Measurements from ENCODE around the gene NCK2. TPM values are rescaled to one million over a fixed set of nuclear protein-coding genes. Genes with fewer than 3 reads are reported as not detected.

NCK2 gene
- polyA plus RNA-seq, 4 donors, result 59.6 to 124 (median 84.3) TPM

GRCh38 chr2:105856581-105856980, 111.9 kb downstream of the NCK2 start:
- Histone ChIP-seq H3K27me3 (ENCODE audit: control insufficient read depth in 3 of 3, insufficient read depth in 3 of 3, low read length in 3 of 3) (no peaks in the 10 kb centered on the region), H3K4me3 (ENCODE audit: low read depth in 1 of 3, low read length in 3 of 3) (no peak overlapping the region), H3K36me3 (ENCODE audit: control insufficient read depth in 3 of 3, insufficient read depth in 2 of 3, low read depth in 1 of 3, low read length in 3 of 3) (peaks cover 2 to 35% (median 4%) of the 10 kb centered on the region in 3 donors), H3K4me1 (ENCODE audit: control insufficient read depth in 3 of 3, insufficient read depth in 2 of 3, low read depth in 1 of 3, low read length in 2 of 3) (peaks cover 2 to 10% (median 2%) of the 10 kb centered on the region in 3 donors), H3K9me3 (ENCODE audit: control insufficient read depth in 2 of 2, insufficient read depth in 1 of 2, low read depth in 1 of 2, low read length in 1 of 2) (no peaks in the 10 kb centered on the region), H3K27ac (ENCODE audit: low read depth in 1 of 3, low read length in 2 of 3) (no peak overlapping the region)
- 67 to 78% (median 72%) methylated on average over 3 of the region's 3 CpGs for WGBS, 3 donors
- FAIRE-seq, result no peak
- no peak for DNase-seq

- H3K4me3 ChIP-seq (ENCODE audit: low read depth in 1 of 3, low read length in 3 of 3), result no peak overlapping the region
- FAIRE-seq, result no peak
- DNase-seq, result no peak
- peaks cover 2 to 10% (median 2%) of the 10 kb centered on the region in 3 donors for H3K4me1 ChIP-seq (ENCODE audit: control insufficient read depth in 3 of 3, insufficient read depth in 2 of 3, low read depth in 1 of 3, low read length in 2 of 3)
- peaks cover 2 to 40% (median 4%) of the 10 kb centered on the region in 3 donors for H3K36me3 ChIP-seq (ENCODE audit: control insufficient read depth in 3 of 3, insufficient read depth in 2 of 3, low read depth in 1 of 3, low read length in 3 of 3)
- no peaks in the 10 kb centered on the region for H3K9me3 ChIP-seq (ENCODE audit: control insufficient read depth in 2 of 2, insufficient read depth in 1 of 2, low read depth in 1 of 2, low read length in 1 of 2)
- H3K27me3 ChIP-seq (ENCODE audit: control insufficient read depth in 3 of 3, insufficient read depth in 3 of 3, low read length in 3 of 3), result no peaks in the 10 kb centered on the region
- 73 to 91% (median 88%) methylated on average over 17 of the region's 17 CpGs for WGBS, 3 donors
- peak overlapping the region in 1 of 3 donors; percentile 36 for H3K27ac ChIP-seq (ENCODE audit: low read depth in 1 of 3, low read length in 2 of 3)
Observed at GRCh38 chr2:105857076-105857740, 112.5 kb downstream of the NCK2 start.

- FAIRE-seq (no peak), DNase-seq (no peak)
- Histone ChIP-seq H3K9me3 (ENCODE audit: control insufficient read depth in 2 of 2, insufficient read depth in 1 of 2, low read depth in 1 of 2, low read length in 1 of 2) (no peaks in the 10 kb centered on the region), H3K4me3 (ENCODE audit: low read depth in 1 of 3, low read length in 3 of 3) (no peak overlapping the region), H3K4me1 (ENCODE audit: control insufficient read depth in 3 of 3, insufficient read depth in 2 of 3, low read depth in 1 of 3, low read length in 2 of 3) (peaks cover 2 to 8% (median 2%) of the 10 kb centered on the region in 3 donors), H3K27ac (ENCODE audit: low read depth in 1 of 3, low read length in 2 of 3) (no peak overlapping the region), H3K36me3 (ENCODE audit: control insufficient read depth in 3 of 3, insufficient read depth in 2 of 3, low read depth in 1 of 3, low read length in 3 of 3) (peaks cover 2 to 48% (median 4%) of the 10 kb centered on the region in 3 donors), H3K27me3 (ENCODE audit: control insufficient read depth in 3 of 3, insufficient read depth in 3 of 3, low read length in 3 of 3) (no peaks in the 10 kb centered on the region)
- 37 to 62% (median 41%) methylated on average over 8 of the region's 8 CpGs for WGBS, 3 donors
Observed at GRCh38 chr2:105858868-105859693, 114.4 kb downstream of the NCK2 start.

GRCh38 chr2:105859694-105859951, 114.9 kb downstream of the NCK2 start:
- peaks cover 2 to 8% (median 2%) of the 10 kb centered on the region in 3 donors for H3K4me1 ChIP-seq (ENCODE audit: control insufficient read depth in 3 of 3, insufficient read depth in 2 of 3, low read depth in 1 of 3, low read length in 2 of 3)
- no peaks in the 10 kb centered on the region for H3K27me3 ChIP-seq (ENCODE audit: control insufficient read depth in 3 of 3, insufficient read depth in 3 of 3, low read length in 3 of 3)
- no peaks in the 10 kb centered on the region for H3K9me3 ChIP-seq (ENCODE audit: control insufficient read depth in 2 of 2, insufficient read depth in 1 of 2, low read depth in 1 of 2, low read length in 1 of 2)
- DNase-seq (no peak), FAIRE-seq (no peak)
- 82 to 90% (median 82%) methylated on average over 2 of the region's 2 CpGs for WGBS, 3 donors
- peaks cover 2 to 52% (median 4%) of the 10 kb centered on the region in 3 donors for H3K36me3 ChIP-seq (ENCODE audit: control insufficient read depth in 3 of 3, insufficient read depth in 2 of 3, low read depth in 1 of 3, low read length in 3 of 3)
- H3K4me3 ChIP-seq (ENCODE audit: low read depth in 1 of 3, low read length in 3 of 3), result no peak overlapping the region
- no peak overlapping the region for H3K27ac ChIP-seq (ENCODE audit: low read depth in 1 of 3, low read length in 2 of 3)

- 88 to 95% (median 95%) methylated on average over 10 of the region's 10 CpGs for WGBS, 3 donors
Observed at GRCh38 chr2:105860567-105860966, 115.9 kb downstream of the NCK2 start.

GRCh38 chr2:105861200-105861599, 116.5 kb downstream of the NCK2 start:
- FAIRE-seq (no peak), DNase-seq (no peak)
- Histone ChIP-seq H3K27ac (ENCODE audit: low read depth in 1 of 3, low read length in 2 of 3) (no peak overlapping the region), H3K27me3 (ENCODE audit: control insufficient read depth in 3 of 3, insufficient read depth in 3 of 3, low read length in 3 of 3) (no peaks in the 10 kb centered on the region), H3K4me3 (ENCODE audit: low read depth in 1 of 3, low read length in 3 of 3) (no peak overlapping the region), H3K4me1 (ENCODE audit: control insufficient read depth in 3 of 3, insufficient read depth in 2 of 3, low read depth in 1 of 3, low read length in 2 of 3) (peaks cover 2 to 8% (median 2%) of the 10 kb centered on the region in 3 donors), H3K36me3 (ENCODE audit: control insufficient read depth in 3 of 3, insufficient read depth in 2 of 3, low read depth in 1 of 3, low read length in 3 of 3) (peaks cover 0 to 52% (median 2%) of the 10 kb centered on the region in 3 donors), H3K9me3 (ENCODE audit: control insufficient read depth in 2 of 2, insufficient read depth in 1 of 2, low read depth in 1 of 2, low read length in 1 of 2) (no peaks in the 10 kb centered on the region)
- WGBS, 3 donors, result 60 to 81% (median 77%) methylated on average over 5 to 7 of the region's 7 CpGs

More at GRCh38 chr2:105860567-105860966, 115.9 kb downstream of the NCK2 start:
- H3K27me3 ChIP-seq (ENCODE audit: control insufficient read depth in 3 of 3, insufficient read depth in 3 of 3, low read length in 3 of 3), result no peaks in the 10 kb centered on the region
- H3K27ac ChIP-seq (ENCODE audit: low read depth in 1 of 3, low read length in 2 of 3), result no peak overlapping the region
- no peaks in the 10 kb centered on the region for H3K9me3 ChIP-seq (ENCODE audit: control insufficient read depth in 2 of 2, insufficient read depth in 1 of 2, low read depth in 1 of 2, low read length in 1 of 2)
- no peak for FAIRE-seq
- peaks cover 2 to 8% (median 2%) of the 10 kb centered on the region in 3 donors for H3K4me1 ChIP-seq (ENCODE audit: control insufficient read depth in 3 of 3, insufficient read depth in 2 of 3, low read depth in 1 of 3, low read length in 2 of 3)
- no peak for DNase-seq
- peaks cover 0 to 53% (median 2%) of the 10 kb centered on the region in 3 donors for H3K36me3 ChIP-seq (ENCODE audit: control insufficient read depth in 3 of 3, insufficient read depth in 2 of 3, low read depth in 1 of 3, low read length in 3 of 3)
- no peak overlapping the region for H3K4me3 ChIP-seq (ENCODE audit: low read depth in 1 of 3, low read length in 3 of 3)

GRCh38 chr2:105862843-105863242, 118.1 kb downstream of the NCK2 start:
- H3K9me3 ChIP-seq (ENCODE audit: control insufficient read depth in 2 of 2, insufficient read depth in 1 of 2, low read depth in 1 of 2, low read length in 1 of 2), result no peaks in the 10 kb centered on the region
- DNase-seq, result no peak
- H3K4me1 ChIP-seq (ENCODE audit: control insufficient read depth in 3 of 3, insufficient read depth in 2 of 3, low read depth in 1 of 3, low read length in 2 of 3), result peaks cover 0 to 11% (median 2%) of the 10 kb centered on the region in 3 donors
- peaks cover 0 to 47% (median 0%) of the 10 kb centered on the region in 3 donors for H3K36me3 ChIP-seq (ENCODE audit: control insufficient read depth in 3 of 3, insufficient read depth in 2 of 3, low read depth in 1 of 3, low read length in 3 of 3)
- 73 to 83% (median 82%) methylated on average over 5 of the region's 5 CpGs for WGBS, 3 donors
- no peak overlapping the region for H3K4me3 ChIP-seq (ENCODE audit: low read depth in 1 of 3, low read length in 3 of 3)
- FAIRE-seq, result no peak
- H3K27me3 ChIP-seq (ENCODE audit: control insufficient read depth in 3 of 3, insufficient read depth in 3 of 3, low read length in 3 of 3), result no peaks in the 10 kb centered on the region
- H3K27ac ChIP-seq (ENCODE audit: low read depth in 1 of 3, low read length in 2 of 3), result no peak overlapping the region

GRCh38 chr2:105864262-105864661, 119.5 kb downstream of the NCK2 start:
- Histone ChIP-seq H3K4me3 (ENCODE audit: low read depth in 1 of 3, low read length in 3 of 3) (no peak overlapping the region), H3K36me3 (ENCODE audit: control insufficient read depth in 3 of 3, insufficient read depth in 2 of 3, low read depth in 1 of 3, low read length in 3 of 3) (peaks cover 0 to 55% (median 2%) of the 10 kb centered on the region in 3 donors), H3K4me1 (ENCODE audit: control insufficient read depth in 3 of 3, insufficient read depth in 2 of 3, low read depth in 1 of 3, low read length in 2 of 3) (peaks cover 0 to 13% (median 0%) of the 10 kb centered on the region in 3 donors), H3K27me3 (ENCODE audit: control insufficient read depth in 3 of 3, insufficient read depth in 3 of 3, low read length in 3 of 3) (no peaks in the 10 kb centered on the region), H3K27ac (ENCODE audit: low read depth in 1 of 3, low read length in 2 of 3) (no peak overlapping the region), H3K9me3 (ENCODE audit: control insufficient read depth in 2 of 2, insufficient read depth in 1 of 2, low read depth in 1 of 2, low read length in 1 of 2) (no peaks in the 10 kb centered on the region)
- DNase-seq (no peak), FAIRE-seq (no peak)
- WGBS, 3 donors, result 76 to 82% (median 79%) methylated on average over 6 of the region's 6 CpGs

All from small intestine (tissue), 7 donors.